Keratinocyte (primary cell): ENCODE measurements around the gene USH2A.

Experiments used
- CTCF ChIP-seq, 3 experiments: IDR thresholded peaks in 1 of 3; conservative IDR thresholded peaks in 1 of 3; optimal IDR thresholded peaks in 1 of 3; 2 replicates in 2 of 3; 3 replicates in 1 of 3; pipeline versions ENCODE3 to v1.5.1; 2011; ENCODE audit warnings: low read length in 3 of 3, mild to moderate bottlenecking in 3 of 3, moderate library complexity in 2 of 3, control low read depth in 1 of 3, inconsistent platforms in 1 of 3; ENCODE audit not compliant: insufficient read depth in 2 of 3; ENCODE audit errors: extremely low read depth in 1 of 3
- EZH2 ChIP-seq: IDR thresholded peaks from one replicate; pipeline ENCODE4 v1.6.1; 2012; ENCODE audit warnings: inconsistent platforms, mild to moderate bottlenecking, low read length, moderate library complexity

GRCh38 chr1:215768303-215768702 lies 654.9 kb downstream of the USH2A start:
- no peak for TF ChIP-seq CTCF (optimal IDR thresholded peaks at IDR 0.05 in 1 of 3, IDR thresholded peaks at IDR 0.05 in 1 of 3, conservative IDR thresholded peaks at IDR 0.05 in 1 of 3; ENCODE audit: extremely low read depth in 1 of 3, insufficient read depth in 2 of 3, low read length in 3 of 3)
- TF ChIP-seq EZH2, result no peak
